H9 (cell line): ENCODE results near the gene SCIN. TPM values are rescaled to one million over a fixed set of nuclear protein-coding genes. Genes with fewer than 3 reads are reported as not detected.

Source experiments
- DNase-seq: peaks from one replicate; pipeline ENCODE4 v3.0.0-alpha.2; 2017
- H2AFZ ChIP-seq: one replicate; pipeline ENCODE4 v1.6.1; 2013; ENCODE audit warnings: mild to moderate bottlenecking, low read length, control low read depth, moderate library complexity
- H2AK5ac ChIP-seq: 2 replicates; pipeline ENCODE4 v1.6.1; 2013; ENCODE audit warnings: low read length, control low read depth, mixed read lengths; ENCODE audit not compliant: insufficient read length
- H2BK120ac ChIP-seq: one replicate; pipeline ENCODE4 v1.6.1; 2013; ENCODE audit warnings: low read depth, mild to moderate bottlenecking, low read length, control low read depth, inconsistent platforms; ENCODE audit not compliant: poor library complexity, severe bottlenecking
- H2BK12ac ChIP-seq: 2 replicates; pipeline ENCODE4 v1.6.1; 2013; ENCODE audit warnings: low read length, control low read depth, mixed read lengths, low read depth; ENCODE audit not compliant: insufficient read length
- H2BK15ac ChIP-seq: 2 replicates; pipeline ENCODE4 v1.6.1; 2013; ENCODE audit warnings: low read depth, low read length, control low read depth
- H2BK20ac ChIP-seq: one replicate; pipeline ENCODE4 v1.6.1; 2013; ENCODE audit warnings: low read depth, mild to moderate bottlenecking, low read length, control low read depth, inconsistent platforms; ENCODE audit not compliant: poor library complexity, severe bottlenecking
- H2BK5ac ChIP-seq: 2 replicates; pipeline ENCODE4 v1.6.1; 2013; ENCODE audit warnings: low read length, control low read depth, mixed read lengths; ENCODE audit not compliant: insufficient read length
- H3K14ac ChIP-seq: 2 replicates; pipeline ENCODE4 v1.6.1; 2013; ENCODE audit warnings: low read length, control low read depth; ENCODE audit not compliant: insufficient read depth
- H3K18ac ChIP-seq: 2 replicates; pipeline ENCODE4 v1.6.1; 2013; ENCODE audit warnings: low read depth, mild to moderate bottlenecking, mixed read lengths, low read length, control low read depth; ENCODE audit not compliant: insufficient read length
- H3K23ac ChIP-seq: 2 replicates; pipeline ENCODE4 v1.6.1; 2013; ENCODE audit warnings: low read length, control low read depth, mixed read lengths, low read depth; ENCODE audit not compliant: insufficient read length
- H3K23me2 ChIP-seq: 2 replicates; pipeline ENCODE4 v1.6.1; 2013; ENCODE audit warnings: low read depth, mild to moderate bottlenecking, mixed read lengths, low read length, control low read depth; ENCODE audit not compliant: insufficient read length, poor library complexity, severe bottlenecking
- H3K27ac ChIP-seq: 2 replicates; pipeline ENCODE4 v1.5.1; 2013; ENCODE audit warnings: low read length, control low read depth, mixed read lengths, low read depth; ENCODE audit not compliant: insufficient read length
- H3K27me3 ChIP-seq: 2 replicates; pipeline ENCODE4 v1.6.1; 2013; ENCODE audit warnings: low read length, control low read depth, inconsistent platforms; ENCODE audit not compliant: insufficient read depth
- H3K4ac ChIP-seq: 2 replicates; pipeline ENCODE4 v1.6.1; 2013; ENCODE audit warnings: low read depth, mild to moderate bottlenecking, control low read depth, inconsistent platforms, low read length, moderate library complexity
- H3K4me1 ChIP-seq: 2 replicates; pipeline ENCODE4 v1.6.1; 2013; ENCODE audit warnings: low read length, control low read depth, inconsistent platforms; ENCODE audit not compliant: insufficient read depth
- H3K4me2 ChIP-seq: 2 replicates; pipeline ENCODE4 v1.6.1; 2013; ENCODE audit warnings: low read length, control low read depth, mixed read lengths; ENCODE audit not compliant: insufficient read length, insufficient read depth
- H3K56ac ChIP-seq: 2 replicates; pipeline ENCODE4 v1.6.1; 2013; ENCODE audit warnings: low read depth, mild to moderate bottlenecking, mixed read lengths, low read length, control low read depth; ENCODE audit not compliant: insufficient read length
- H3K79me1 ChIP-seq: 2 replicates; pipeline ENCODE4 v1.6.1; 2013; ENCODE audit warnings: low read depth, mild to moderate bottlenecking, moderate library complexity, low read length, control low read depth, inconsistent platforms; ENCODE audit not compliant: insufficient read depth, poor library complexity, severe bottlenecking
- H3K79me2 ChIP-seq: 2 replicates; pipeline ENCODE4 v1.6.1; 2013; ENCODE audit warnings: low read length, control low read depth, inconsistent platforms; ENCODE audit not compliant: insufficient read depth
- H3K9ac ChIP-seq: 2 replicates; pipeline ENCODE4 v1.6.1; 2013; ENCODE audit warnings: low read length, control low read depth, mixed read lengths; ENCODE audit not compliant: insufficient read length; ENCODE audit errors: extremely low read depth
- H3K9me3 ChIP-seq: one replicate; pipeline ENCODE4 v1.6.1; 2013; ENCODE audit warnings: low read depth, low read length, inconsistent platforms; ENCODE audit not compliant: control insufficient read depth
- H3T11ph ChIP-seq: one replicate; pipeline ENCODE4 v1.6.1; 2013; ENCODE audit warnings: mild to moderate bottlenecking, low read length, control low read depth, inconsistent platforms
- H4K20me1 ChIP-seq: one replicate; pipeline ENCODE4 v1.6.1; 2013; ENCODE audit not compliant: control insufficient read depth, insufficient read length, insufficient read depth
- H4K5ac ChIP-seq: 2 replicates; pipeline ENCODE4 v1.6.1; 2013; ENCODE audit warnings: low read depth, mild to moderate bottlenecking, mixed read lengths, low read length, control low read depth; ENCODE audit not compliant: insufficient read length
- H4K8ac ChIP-seq: replicated peaks from 2 replicates; pipeline ENCODE4 v1.6.1; 2013; ENCODE audit warnings: low read length, control low read depth, mixed read lengths, low read depth; ENCODE audit not compliant: insufficient read length
- H4K91ac ChIP-seq: 2 replicates; pipeline ENCODE4 v1.6.1; 2013; ENCODE audit warnings: low read depth, mild to moderate bottlenecking, moderate library complexity, mixed read lengths, low read length, control low read depth; ENCODE audit not compliant: insufficient read length
- H3K27ac Mint-ChIP-seq, 3 experiments: 2 replicates in 2 of 3; 3 replicates in 1 of 3; pipeline ENCODE4 v1.8.0; 2020 to 2021; ENCODE audit warnings: mixed read lengths in 3 of 3, mild to moderate bottlenecking in 1 of 3, moderate library complexity in 1 of 3
- H3K27me3 Mint-ChIP-seq: 2 replicates; pipeline ENCODE4 v1.8.0; 2021; ENCODE audit warnings: low read depth, mild to moderate bottlenecking, moderate library complexity, mixed read lengths
- H3K36me3 Mint-ChIP-seq, 3 experiments: 2 replicates in 2 of 3; 3 replicates in 1 of 3; pipeline ENCODE4 v1.8.0; 2020 to 2021; ENCODE audit warnings: low read depth in 3 of 3, mixed read lengths in 3 of 3; ENCODE audit not compliant: insufficient read depth in 1 of 3
- H3K4me1 Mint-ChIP-seq, 2 experiments: 2 replicates each; pipeline ENCODE4 v1.8.0; 2020; ENCODE audit warnings: mixed read lengths in 2 of 2
- H3K4me3 Mint-ChIP-seq, 2 experiments: 2 replicates in 1 of 2; 3 replicates in 1 of 2; pipeline ENCODE4 v1.8.0; 2020 to 2021; ENCODE audit warnings: mild to moderate bottlenecking in 2 of 2, mixed read lengths in 2 of 2, moderate library complexity in 1 of 2
- H3K9me3 Mint-ChIP-seq, 2 experiments: 2 replicates in 1 of 2; 3 replicates in 1 of 2; pipeline ENCODE4 v1.8.0; 2020; ENCODE audit warnings: mild to moderate bottlenecking in 2 of 2, mixed read lengths in 2 of 2, moderate library complexity in 1 of 2
- WGBS: extraction: QIAGEN DNeasy Blood & Tissue Kit; methylation state at CpG from one replicate; pipeline ENCODE4 v1.1.7; 2013; ENCODE audit warnings: missing lambda C conversion rate, low lambda C conversion rate, mixed read lengths; ENCODE audit not compliant: insufficient read length; ENCODE audit errors: extremely low coverage; 5-methylcytosine and 5-hydroxymethylcytosine counted together
- total RNA-seq: library from RNA; stranded (reverse); gene quantifications from 2 replicates; pipeline ENCODE4 v1.2.1, GENCODE V29; 2021
- TF ChIP-seq, protein P1 (sequence below): fragments of 200-600 bp; sonication (generic); conservative IDR thresholded peaks from 3 replicates; pipeline ENCODE4 v1.8.0; 2021; ENCODE audit warnings: antibody characterized with exemption, mild to moderate bottlenecking

The SCIN gene
- total RNA-seq, 1 experiment from 2014 or later, result 0.44 TPM

DNA sequence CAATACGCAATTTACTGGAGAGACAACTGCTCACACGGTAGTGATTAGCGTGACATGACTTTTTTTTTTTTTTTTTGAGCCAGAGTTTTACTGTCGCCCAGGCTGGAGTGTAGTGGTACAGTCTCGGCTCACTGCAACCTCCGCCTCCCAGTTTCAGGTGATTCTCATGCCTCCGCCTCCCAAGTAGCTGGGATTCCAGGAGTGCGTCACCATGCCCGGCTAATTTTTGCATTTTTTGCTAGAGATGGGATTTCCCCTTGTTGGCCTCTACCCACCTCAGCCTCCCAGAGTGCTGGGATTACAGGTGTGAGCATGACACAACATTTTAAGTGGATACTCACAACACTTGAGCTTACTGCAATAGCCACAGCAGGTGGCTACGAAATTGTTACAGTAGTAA is 128.8 kb downstream of the SCIN start:
- H3K4me1 Mint-ChIP-seq, result peaks cover 5 to 12% of the 10 kb centered on the region in 2 experiments
- Histone ChIP-seq H3K9ac (no peak overlapping the region), H3K56ac (no peak overlapping the region), H3K79me2 (no peaks in the 10 kb centered on the region), H2BK15ac (no peak overlapping the region), H2BK12ac (no peak overlapping the region), H3K18ac (no peak overlapping the region), H2BK120ac (no peak overlapping the region), H3K23ac (no peak overlapping the region), H3K9me3 (no peaks in the 10 kb centered on the region), H3K4me1 (no peaks in the 10 kb centered on the region), H4K8ac (no peak overlapping the region), H4K91ac (no peak overlapping the region), H3K27ac (no peak overlapping the region), H3K14ac (no peak overlapping the region), H2AFZ (no peak overlapping the region), H3T11ph (no peak overlapping the region), H3K23me2 (no peaks in the 10 kb centered on the region), H3K27me3 (no peaks in the 10 kb centered on the region), H2BK20ac (no peak overlapping the region), H4K5ac (no peak overlapping the region), H2BK5ac (no peak overlapping the region), H3K4ac (no peak overlapping the region), H3K79me1 (no peaks in the 10 kb centered on the region), H4K20me1 (no peaks in the 10 kb centered on the region), H3K4me2 (no peak overlapping the region), H2AK5ac (no peak overlapping the region)
- H3K4me3 Mint-ChIP-seq, result no peak overlapping the region
- H3K27me3 Mint-ChIP-seq, result no peaks in the 10 kb centered on the region
- no peak for DNase-seq
- TF ChIP-seq, protein P1, sequence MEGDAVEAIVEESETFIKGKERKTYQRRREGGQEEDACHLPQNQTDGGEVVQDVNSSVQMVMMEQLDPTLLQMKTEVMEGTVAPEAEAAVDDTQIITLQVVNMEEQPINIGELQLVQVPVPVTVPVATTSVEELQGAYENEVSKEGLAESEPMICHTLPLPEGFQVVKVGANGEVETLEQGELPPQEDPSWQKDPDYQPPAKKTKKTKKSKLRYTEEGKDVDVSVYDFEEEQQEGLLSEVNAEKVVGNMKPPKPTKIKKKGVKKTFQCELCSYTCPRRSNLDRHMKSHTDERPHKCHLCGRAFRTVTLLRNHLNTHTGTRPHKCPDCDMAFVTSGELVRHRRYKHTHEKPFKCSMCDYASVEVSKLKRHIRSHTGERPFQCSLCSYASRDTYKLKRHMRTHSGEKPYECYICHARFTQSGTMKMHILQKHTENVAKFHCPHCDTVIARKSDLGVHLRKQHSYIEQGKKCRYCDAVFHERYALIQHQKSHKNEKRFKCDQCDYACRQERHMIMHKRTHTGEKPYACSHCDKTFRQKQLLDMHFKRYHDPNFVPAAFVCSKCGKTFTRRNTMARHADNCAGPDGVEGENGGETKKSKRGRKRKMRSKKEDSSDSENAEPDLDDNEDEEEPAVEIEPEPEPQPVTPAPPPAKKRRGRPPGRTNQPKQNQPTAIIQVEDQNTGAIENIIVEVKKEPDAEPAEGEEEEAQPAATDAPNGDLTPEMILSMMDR, result no peak
- H3K36me3 Mint-ChIP-seq, result peaks cover 19 to 34% (median 20%) of the 10 kb centered on the region in 3 experiments
- no peak overlapping the region for H3K27ac Mint-ChIP-seq
- no CpG with 5 or more reads among the region's 10 CpGs for WGBS
- H3K9me3 Mint-ChIP-seq, result peaks cover 18 to 20% of the 10 kb centered on the region in 2 experiments
